HG03571 (cell line): ENCODE measurements around the gene RHBDF1.

Experiments used
- ATAC-seq: cut with Tn5 transposase; IDR thresholded peaks from one replicate; pipeline ENCODE4 v1.9.1; 2021; ENCODE audit not compliant: unreplicated experiment

The RHBDF1 gene

GRCh38 chr16:74747-75334 is 2.4 kb upstream of the RHBDF1 start:
- ATAC-seq = no peak

- ATAC-seq = no peak
Measured at GRCh38 chr16:74051-74746, 1.8 kb upstream of the RHBDF1 start.

GRCh38 chr16:71540-72401 is 660 bp downstream of the RHBDF1 start:
- ATAC-seq = no peak

- ATAC-seq = no peak
Measured at GRCh38 chr16:71210-71539, 1.3 kb downstream of the RHBDF1 start.

GRCh38 chr16:69181-69580 is 3.2 kb downstream of the RHBDF1 start:
- ATAC-seq = no peak

- no peak for ATAC-seq
Measured at GRCh38 chr16:67884-68789, 4.3 kb downstream of the RHBDF1 start.

- no peak for ATAC-seq
Measured at GRCh38 chr16:67183-67791, 5.1 kb downstream of the RHBDF1 start.

- no peak for ATAC-seq
Measured at GRCh38 chr16:66309-67182, 5.9 kb downstream of the RHBDF1 start.

- no peak for ATAC-seq
Measured at GRCh38 chr16:65745-66144, 6.7 kb downstream of the RHBDF1 start.

- no peak for ATAC-seq
Measured at GRCh38 chr16:64914-65255, 7.5 kb downstream of the RHBDF1 start.

- no peak for ATAC-seq
Measured at GRCh38 chr16:63998-64913, 8.2 kb downstream of the RHBDF1 start.

GRCh38 chr16:63466-63865 is 9.0 kb downstream of the RHBDF1 start:
- ATAC-seq = no peak

GRCh38 chr16:62968-63391 is 9.5 kb downstream of the RHBDF1 start:
- ATAC-seq = no peak

- ATAC-seq = no peak
Measured at GRCh38 chr16:62283-62967, 10.0 kb downstream of the RHBDF1 start.

- no peak for ATAC-seq
Measured at GRCh38 chr16:61879-62281, 10.6 kb downstream of the RHBDF1 start.

GRCh38 chr16:60929-61878 is 11.2 kb downstream of the RHBDF1 start:
- no peak for ATAC-seq

- ATAC-seq = no peak
Measured at GRCh38 chr16:60166-60565, 12.3 kb downstream of the RHBDF1 start.
